HG02571 (cell line): Measurements from ENCODE around the gene COQ10A.

Source experiments
- ATAC-seq: cut with Tn5 transposase; IDR thresholded peaks from one replicate; pipeline ENCODE4 v1.9.1; 2021; ENCODE audit warnings: mild to moderate bottlenecking, moderate library complexity; ENCODE audit not compliant: unreplicated experiment

The COQ10A gene

GRCh38 chr12:56266693-56267442 lies at the start of gene COQ10A:
Gene COQ10A, plus strand, starts transcription at chr12:56266942. Its CDS starts 177 bp downstream, at chr12:56267119.
- peak; percentile 80 for ATAC-seq

DNA sequence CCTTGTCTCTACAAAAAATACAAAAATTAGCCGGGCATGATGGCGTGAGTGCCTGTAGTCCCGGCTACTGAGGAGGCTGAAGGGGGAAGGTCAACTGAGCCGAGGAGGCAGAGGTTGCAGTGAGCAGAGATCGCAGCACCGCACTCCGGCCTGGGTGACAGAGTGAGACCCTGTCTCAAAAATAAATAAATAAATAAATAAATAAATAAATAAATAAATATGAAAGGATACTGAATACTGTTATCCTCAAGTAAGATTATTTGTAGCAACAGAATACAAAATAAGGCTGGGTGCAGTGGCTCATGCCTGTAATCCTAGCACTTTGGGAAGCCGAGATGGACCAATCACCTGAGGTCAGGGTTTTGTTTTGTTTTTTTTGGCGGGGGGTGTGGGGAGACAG lies 46.9 kb upstream of the COQ10A start:
- no peak for ATAC-seq

DNA sequence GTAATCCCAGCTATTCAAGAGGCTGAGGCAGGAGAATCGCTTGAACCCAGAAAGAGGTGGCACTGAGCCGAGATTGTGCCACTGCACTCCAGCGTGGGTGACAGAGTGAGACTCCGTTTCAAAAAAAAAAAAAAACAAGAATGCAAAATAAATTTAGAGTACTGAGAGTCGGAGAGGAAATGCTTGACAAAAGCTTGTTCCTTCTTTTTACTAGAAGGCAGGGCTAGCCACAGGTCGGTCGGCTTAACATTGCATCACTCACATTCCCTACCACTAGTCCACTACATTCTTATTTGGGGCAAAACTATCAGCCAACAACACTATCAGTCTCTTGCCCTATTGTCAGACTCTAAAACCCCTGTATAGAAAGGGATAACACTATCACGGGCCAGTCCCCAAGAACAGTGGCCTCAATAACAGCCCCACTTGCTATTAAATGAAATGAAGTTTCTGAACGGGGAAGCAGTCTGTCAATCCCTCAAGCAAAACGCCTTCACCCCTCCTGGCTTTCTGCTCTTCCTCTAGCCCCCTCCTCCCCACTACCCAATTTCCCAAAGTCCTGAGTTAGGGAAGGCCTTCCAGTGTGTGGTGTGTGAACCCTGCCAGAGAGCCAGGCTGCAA lies 46.0 kb upstream of the COQ10A start:
- no peak for ATAC-seq

GRCh38 chr12:56221232-56221756 lies 45.4 kb upstream of the COQ10A start:
- ATAC-seq: peak; percentile 18

GRCh38 chr12:56221757-56222530 lies 44.8 kb upstream of the COQ10A start, which contains the start of gene RNF41:
Gene RNF41, minus strand, starts transcription at chr12:56221922. Its CDS starts 7,875 bp downstream, at chr12:56214047.
- ATAC-seq: peak; percentile 74

GRCh38 chr12:56222531-56222895 lies 44.2 kb upstream of the COQ10A start:
- no peak for ATAC-seq

DNA sequence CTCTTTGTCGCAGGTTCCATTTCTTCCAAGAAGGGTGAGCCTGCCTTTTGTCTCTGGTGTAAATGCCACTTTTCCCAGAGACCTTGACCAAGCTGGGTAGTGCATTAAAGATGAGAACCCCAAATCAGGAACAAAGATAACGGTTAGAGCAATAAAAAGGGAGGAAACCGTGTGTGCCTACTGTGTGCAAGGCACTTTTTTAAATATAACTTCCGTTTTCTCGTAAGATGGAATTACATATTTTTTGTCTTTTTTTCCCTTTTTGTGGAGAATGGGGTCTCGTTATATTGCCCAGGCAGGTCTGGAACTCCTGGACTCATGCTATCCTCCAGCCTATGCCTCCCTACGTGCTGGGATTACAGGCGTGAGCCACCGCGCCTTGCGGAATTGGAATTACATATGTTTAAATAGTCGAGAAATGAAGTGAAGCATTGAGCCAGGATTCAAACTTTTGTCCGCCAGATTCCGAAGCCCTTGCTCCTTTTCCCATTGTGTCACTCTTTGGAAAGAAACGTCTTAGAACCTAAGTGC lies 43.1 kb upstream of the COQ10A start:
- no peak for ATAC-seq

GRCh38 chr12:56224102-56224701 lies 42.5 kb upstream of the COQ10A start, which contains the start of gene NABP2:
Gene NABP2, plus strand, starts transcription at chr12:56224342. Its CDS starts 515 bp downstream, at chr12:56224857.
- ATAC-seq: peak; percentile 67

GRCh38 chr12:56224954-56225353 lies 41.8 kb upstream of the COQ10A start:
- no peak for ATAC-seq

- ATAC-seq: no peak
Observed at GRCh38 chr12:56229082-56229481, 37.7 kb upstream of the COQ10A start.

- ATAC-seq: no peak
Observed at GRCh38 chr12:56229916-56230431, 36.8 kb upstream of the COQ10A start, which contains the start of gene SLC39A5. Gene SLC39A5, plus strand, starts transcription at chr12:56230051. Its CDS starts 1,224 bp downstream, at chr12:56231275.

DNA sequence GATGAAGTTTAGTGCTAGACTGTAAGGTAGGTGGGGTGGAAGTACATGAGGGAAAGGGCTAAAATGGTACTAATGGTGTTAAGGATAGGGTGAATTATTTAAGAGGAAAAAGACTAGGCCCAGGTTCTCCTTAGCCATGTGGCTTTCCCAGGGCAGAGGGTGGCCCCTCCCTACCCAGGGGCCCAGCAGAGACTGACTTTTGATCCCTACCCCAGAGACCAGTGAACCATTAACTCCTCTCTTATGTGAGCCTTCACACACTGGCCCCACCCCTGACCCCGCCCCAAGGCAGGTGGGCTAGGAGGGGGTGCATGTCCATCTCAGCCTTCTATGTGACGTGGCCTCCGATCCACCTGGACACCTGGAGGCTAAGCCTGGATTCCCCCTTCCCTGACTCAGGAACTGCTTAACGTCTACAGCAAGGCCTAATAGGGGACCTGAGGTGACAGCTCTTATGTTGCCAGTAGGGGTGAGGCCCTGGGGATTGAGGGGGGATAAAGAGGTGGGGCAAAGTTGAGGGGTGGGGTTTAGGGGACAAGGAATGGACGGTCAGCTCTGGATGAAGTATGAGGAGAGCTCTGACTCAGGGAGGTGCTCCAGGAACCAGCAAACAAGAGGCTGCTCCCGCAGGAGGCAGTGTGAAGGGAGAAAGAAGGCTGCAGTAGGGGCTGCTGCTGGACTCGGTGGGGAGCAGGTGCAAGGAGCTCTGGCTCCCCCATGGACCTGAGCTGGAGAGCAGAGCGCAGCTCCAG lies 36.1 kb upstream of the COQ10A start:
- ATAC-seq: no peak

GRCh38 chr12:56231184-56231582 lies 35.6 kb upstream of the COQ10A start:
- ATAC-seq: no peak

DNA sequence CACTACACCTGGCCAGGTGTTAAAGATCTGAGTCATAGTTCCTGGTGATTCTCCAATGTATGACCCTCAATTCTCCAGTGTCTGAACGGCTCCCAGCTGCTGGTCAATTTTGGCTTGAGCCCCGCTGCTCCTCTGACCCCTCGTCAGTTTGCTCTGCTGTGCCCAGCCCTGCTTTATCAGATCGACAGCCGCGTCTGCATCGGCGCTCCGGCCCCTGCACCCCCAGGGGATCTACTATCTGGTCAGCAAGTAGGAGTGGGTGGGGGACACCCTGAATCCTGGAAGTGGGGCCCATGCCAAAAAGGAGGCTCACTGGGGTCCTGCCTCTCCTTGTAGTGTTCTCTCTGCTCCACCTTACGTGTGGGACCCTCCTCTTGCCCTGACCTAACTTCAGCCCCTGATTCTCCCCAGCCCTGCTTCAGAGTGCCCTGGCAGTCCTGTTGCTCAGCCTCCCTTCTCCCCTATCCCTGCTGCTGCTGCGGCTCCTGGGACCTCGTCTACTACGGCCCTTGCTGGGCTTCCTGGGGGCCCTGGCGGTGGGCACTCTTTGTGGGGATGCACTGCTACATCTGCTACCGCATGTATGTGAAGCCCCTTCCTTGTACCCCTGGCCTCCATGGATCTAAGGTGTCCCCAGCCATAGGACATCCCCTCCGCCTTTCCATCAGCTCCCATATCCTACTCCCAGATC lies 31.9 kb upstream of the COQ10A start:
- ATAC-seq: no peak

DNA sequence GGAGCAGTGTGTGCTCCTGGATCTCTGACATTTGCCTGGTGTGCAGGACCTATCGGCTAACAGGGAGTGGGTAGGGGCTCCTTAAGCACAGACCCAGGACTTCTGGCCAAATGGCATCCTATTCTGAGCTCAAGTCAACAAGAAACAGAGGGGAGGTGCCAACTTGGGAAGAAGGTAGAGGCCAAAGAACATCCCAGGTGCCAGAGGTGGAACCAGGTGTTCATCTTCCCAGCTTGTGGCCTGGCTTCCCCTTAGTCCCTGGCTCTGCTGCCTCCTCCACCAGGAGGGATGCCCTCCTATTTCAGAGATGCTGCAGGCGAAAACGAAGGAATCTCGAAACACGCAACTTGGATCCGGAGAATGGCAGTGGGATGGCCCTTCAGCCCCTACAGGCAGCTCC lies 30.7 kb upstream of the COQ10A start:
- ATAC-seq: no peak

- no peak for ATAC-seq
Observed at GRCh38 chr12:56236985-56237384, 29.8 kb upstream of the COQ10A start.

DNA sequence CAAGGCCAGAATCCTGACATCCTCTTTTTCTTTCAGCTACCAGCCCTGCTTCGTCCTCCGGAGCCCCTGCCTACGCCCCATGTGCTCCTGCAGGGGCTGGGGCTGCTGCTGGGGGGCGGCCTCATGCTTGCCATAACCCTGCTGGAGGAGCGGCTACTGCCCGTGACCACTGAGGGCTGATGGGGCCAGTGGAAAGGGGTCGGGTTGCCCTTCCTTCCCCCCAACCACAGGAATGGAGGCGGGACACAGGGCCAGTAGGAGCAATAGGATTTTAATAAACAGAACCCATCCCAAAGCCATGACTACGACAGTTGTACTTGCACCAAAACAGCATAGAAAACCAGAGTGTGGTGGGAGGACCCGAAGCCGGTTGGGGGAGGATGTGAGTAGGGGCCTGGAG lies 29.2 kb upstream of the COQ10A start:
- no peak for ATAC-seq

DNA sequence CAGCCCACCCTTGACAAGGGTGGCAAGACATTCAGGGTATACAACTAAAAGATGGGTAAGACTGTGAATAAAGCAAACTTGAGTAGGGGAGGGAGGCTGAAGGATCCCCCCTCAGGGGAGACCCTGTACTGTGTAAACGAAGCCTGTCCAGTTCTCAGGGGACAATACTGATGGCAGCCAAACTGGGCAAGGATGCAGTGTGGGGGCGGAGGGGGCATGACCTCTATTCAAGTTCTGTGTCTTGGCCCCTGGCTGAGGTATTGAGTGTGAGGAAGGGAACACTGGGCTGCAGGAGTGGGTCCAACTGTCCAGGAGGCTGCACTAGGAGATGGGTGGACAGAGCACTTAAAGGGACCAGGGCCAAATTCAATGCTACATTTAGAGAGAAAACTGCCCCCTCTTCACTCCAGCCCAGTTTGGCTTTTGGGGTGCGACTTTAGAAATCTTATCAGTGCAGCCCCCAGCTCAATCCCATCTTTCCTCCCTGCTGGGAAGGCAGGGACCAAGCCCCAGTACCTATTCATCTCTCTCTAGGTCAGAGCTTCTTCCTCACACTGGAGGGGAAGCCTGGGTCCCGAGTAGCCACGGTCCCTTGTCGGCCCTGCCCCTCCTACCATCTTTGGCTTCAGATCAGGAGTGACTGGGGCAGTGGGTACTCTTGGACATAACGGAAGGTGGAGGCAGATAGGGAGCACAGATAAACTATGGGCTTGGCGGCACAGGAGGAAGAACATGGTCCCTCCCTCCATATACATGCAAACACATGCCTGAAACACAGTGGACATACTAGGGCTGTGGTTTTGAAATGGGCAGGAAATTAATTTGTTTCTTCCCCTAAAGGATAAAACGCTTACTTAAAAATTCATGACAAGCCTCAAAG lies 25.1 kb upstream of the COQ10A start:
- ATAC-seq: no peak
